ENCODE results near the gene PCNX1.

Gene PCNX1

DNA sequence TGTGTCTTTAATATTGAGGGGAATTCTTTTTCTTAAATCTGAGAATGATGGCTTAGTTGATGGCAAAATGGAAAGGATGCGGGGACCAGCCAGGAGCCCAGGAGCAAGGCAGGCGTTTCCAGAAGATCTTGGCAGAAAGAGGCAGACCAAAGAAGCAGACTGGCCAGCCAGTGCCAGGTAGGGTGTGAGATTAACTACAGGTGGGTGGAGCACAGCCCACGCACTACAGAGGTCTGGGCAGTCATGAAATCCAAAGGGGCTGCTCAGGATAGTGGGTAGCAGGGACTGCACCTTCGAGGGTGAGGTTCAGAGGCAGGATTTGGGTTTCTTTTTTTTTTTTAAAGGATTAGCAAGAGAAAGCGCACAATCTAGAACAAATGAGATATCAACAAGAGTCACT, 17.7 kb upstream of the PCNX1 start:
- DNase-seq (ENCODE audit: low read depth) = no peak

DNA sequence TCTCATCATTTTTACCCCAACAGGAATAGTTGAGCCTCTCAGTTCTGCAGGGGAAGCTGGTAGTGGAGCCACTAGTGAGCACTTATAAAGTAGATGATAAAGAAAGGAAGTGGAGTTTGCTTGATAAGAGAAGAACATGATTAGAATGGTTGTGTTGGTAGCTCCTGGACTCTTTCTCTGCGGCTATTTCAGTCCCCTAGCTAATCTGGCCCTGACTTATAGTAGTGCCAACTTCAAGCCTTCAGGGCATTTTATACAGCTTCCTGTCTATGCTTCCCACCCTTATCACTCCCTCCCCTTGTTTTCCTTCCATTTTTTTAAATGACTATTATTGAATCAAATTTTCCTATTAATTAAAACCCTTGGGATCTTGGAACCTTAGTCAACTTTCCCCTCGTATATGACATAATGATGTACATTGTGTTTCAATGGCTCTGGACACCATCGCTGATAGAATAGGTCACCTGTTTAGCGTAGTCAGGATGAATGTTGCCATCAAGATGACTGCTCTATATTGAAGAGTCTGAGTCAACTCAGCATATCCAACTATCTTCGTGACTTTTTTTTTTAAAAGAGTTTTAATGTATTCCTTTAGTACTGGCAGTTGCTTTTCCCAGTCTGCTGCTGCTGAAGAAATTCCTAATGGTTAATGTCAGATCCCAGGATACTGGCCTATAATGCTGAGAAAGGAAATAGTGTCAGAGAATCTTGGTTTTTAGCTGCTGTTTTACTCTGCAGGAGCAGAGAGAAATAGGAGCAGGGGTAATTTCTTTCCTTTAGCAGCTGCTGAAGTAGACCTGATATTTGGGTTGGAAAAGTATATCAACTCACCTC, 16.2 kb upstream of the PCNX1 start:
- DNase-seq (ENCODE audit: low read depth) = no peak

DNA sequence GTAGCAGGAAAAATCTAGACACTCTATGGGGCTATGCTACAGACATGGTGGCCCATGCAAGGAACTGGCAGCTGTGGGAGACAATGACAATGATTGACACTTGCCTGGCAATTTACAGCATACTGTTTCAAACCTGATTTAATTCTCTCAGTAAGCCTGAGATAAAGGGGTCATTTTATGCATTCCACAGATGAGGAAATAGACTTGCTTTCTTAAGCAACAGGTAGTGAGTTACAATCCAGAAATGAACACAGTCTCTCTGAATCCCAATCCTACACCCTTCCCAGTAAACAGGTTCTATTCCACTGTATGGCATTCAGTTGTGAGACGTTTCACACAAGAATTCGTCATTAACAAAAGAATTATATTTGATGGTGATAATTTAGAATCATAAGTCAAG, 15.5 kb upstream of the PCNX1 start:
- DNase-seq (ENCODE audit: low read depth) = no peak

DNA sequence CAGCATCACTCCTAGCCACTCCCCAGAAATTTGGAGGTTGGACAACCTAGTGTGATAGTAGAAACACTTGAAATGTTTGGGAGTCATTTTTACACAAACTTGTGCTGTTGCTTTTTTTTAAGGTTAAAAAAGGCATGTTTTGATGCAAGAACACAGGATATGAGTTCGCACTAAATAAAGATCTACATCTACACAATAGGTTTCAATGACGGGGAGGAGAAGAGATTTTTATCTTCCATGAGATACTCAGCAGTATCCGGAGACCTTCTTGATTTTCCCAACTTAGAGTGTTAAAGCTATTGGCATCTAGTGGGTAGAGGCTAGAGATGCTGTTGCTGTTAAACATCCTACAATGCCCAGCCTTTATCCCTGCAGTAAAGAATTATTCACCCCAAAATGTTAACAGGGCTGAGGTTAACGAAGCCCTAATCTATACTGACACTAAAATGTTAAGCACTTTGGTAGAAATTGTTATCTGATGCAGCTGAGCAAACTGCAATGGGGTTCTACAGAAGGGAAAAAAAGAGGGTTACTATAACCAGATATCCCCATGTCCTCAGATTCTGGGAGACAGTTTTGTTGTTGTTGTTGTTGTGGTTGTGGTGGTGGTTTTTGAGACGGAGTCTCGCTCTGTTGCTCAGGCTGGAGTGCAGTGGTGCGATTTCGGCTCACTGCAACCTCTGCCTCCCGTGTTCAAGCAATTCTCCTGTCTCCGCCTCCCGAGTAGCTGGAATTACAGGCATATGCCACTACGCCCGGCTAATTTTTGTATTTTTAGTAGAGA, 14.0 kb upstream of the PCNX1 start:
- no peak for DNase-seq (ENCODE audit: low read depth)

DNA sequence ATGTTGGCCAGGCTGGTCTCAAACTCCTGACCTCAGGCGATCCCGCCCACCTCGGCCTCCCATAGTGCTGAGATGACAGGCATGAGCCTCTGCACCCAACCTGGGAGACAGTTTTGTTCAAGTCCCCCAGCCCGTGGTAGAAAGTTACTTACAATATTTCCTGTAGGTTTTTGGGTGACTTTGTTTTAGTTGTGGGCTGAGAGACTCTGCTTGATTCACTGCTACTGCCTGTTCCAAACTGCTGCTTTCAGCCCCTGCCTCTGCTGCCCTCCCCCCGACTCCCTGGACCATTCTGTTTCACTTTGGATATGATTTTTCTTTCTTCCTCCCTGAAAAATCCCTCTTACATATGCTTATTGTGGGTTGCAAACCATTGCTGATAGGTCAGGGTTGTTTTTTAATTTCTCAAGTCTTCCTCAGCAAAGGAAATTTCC, 13.4 kb upstream of the PCNX1 start:
- DNase-seq (ENCODE audit: low read depth) = no peak

DNA sequence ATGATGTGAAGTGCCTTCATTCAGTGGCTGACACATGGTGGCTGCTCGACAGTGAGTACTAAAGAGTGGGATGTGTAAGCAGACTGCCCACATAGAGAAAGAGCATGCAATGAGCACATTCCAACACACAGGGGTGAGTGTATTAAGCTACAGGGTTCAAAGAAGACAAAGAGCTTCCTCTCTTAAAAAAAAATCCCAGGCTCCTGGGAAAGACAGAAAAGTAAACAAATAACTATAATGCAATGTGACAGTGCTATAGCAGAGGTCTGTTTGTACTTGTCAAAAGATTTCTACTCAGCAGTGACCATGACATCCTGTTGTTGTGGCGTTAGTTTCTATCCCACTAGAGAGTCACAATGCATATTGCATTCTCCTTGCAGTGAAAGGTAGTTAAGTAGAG, 12.4 kb upstream of the PCNX1 start:
- DNase-seq (ENCODE audit: low read depth) = no peak

DNA sequence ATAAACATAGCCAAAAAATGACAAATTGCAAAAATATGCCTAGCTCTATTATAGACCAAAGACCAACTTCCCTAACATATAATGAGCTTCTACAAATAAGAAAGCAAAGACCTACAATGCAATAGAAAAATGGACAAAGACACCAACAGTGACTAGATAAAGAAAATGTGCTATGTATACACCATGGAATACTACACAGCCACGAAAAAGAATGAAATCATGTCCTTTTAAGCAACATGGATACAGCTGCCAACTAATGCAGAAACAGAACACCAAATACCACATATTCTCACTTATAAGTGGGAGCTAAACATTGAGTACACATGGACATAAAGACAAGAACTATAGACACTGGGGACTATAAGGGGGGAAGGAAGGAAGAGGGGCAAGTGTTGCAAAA, 10.9 kb upstream of the PCNX1 start:
- no peak for DNase-seq (ENCODE audit: low read depth)

DNA sequence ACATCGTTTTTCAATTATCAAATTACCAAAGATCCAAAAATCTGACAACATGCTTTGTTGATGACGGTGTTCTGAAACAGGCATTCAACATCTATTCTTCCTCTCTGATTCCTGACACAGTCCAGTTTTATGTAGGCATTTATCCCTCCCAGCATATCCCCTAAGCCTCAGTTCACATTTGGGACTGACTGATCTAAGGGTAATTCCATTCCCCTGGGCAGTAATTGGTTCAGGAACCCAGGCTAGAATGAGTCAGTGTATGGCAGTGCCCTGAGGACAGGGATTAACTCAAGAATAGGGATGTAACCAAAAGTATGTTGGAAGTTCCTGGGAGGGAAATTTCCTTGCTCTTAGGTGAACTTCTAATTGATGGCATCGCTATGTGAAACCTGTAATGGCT, 10.3 kb upstream of the PCNX1 start:
- no peak for DNase-seq (ENCODE audit: low read depth)

DNA sequence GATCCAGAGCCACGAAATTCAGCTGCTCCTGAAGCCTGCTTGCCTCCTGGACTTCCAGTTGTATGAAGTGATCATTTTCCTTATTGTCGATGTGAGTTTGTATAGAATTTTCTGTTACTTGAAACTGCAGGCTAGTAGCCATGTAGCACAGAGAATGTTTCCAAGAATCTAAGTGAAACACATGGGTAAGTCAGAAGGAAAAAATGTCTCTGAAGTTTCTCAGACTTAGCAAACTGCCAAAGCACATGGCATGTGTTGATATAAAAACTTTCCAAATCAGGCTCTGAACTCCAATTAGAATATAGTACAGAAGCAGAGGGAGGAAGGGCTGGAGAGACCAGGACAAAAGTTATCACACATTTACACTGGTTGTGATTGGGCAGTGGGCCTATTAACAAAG, 9.8 kb upstream of the PCNX1 start:
- DNase-seq (ENCODE audit: low read depth) = no peak

DNA sequence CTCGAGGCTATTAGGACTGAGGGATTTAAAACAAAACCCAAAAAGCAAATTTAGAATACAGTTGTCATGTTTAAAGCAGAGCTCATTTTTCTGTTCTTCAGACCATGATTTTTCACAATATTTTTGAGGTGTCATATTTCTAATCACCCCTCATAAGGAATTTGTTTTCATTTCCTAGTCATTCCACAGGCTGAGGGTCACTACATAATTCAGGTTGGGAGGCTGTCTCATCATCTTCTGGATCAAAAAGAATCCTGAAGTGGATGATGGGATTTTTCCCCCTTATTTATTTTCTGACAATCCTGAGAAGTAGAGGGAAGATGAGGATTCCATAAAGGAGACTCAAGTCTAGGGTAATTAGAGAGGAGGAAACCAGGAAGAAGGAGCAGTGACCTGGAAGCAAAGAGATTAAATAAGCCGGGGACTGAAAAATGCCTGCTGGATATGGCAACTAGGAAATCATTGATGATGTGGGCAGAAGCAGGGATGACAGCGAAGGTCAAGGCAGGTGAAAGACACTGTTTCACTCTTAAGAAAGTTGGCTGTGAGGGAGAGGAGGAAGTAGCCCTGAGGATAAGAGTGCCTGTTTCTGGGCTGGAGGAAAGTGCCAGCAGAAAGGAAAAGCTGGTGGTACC, 9.0 kb upstream of the PCNX1 start:
- DNase-seq (ENCODE audit: low read depth) = no peak

DNA sequence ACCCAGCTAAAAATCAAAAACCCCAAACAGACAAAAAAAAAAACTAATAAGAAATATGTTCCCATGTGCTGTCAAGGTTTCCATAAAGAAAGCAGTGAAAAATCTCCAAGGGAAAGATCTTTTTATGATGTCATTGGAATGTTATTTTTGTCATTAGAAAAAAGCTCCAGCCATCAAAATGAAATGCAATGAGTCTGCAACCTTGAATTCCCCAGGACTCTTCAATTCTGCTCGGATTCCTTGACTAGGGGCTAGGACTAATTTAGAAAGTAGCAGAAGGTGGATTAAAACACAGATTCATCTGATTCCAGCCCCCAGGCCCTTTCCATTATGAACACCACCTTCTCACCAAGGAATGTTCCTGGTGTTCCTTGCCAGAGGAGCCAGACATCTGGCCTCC, 6.0 kb upstream of the PCNX1 start:
- no peak for DNase-seq (ENCODE audit: low read depth)

DNA sequence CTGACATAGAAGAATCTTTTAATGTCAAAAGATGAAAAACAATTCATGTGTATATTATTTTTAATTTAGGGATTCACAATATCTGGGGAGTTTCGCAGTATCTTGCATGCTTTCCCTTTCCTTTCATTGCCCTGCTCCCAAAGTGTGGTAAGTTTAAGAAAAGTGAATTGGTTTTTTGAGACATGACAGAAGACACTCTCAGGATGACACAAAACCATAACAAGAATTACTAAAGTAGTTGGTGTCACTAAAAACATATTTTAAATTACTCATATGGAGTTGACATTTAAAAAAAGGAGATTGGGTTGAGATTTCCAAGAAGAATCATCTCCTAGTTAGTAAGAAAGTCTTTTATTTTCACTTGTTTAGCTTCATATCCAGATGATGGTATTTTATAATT, 5.1 kb upstream of the PCNX1 start:
- no peak for DNase-seq (ENCODE audit: low read depth)

DNA sequence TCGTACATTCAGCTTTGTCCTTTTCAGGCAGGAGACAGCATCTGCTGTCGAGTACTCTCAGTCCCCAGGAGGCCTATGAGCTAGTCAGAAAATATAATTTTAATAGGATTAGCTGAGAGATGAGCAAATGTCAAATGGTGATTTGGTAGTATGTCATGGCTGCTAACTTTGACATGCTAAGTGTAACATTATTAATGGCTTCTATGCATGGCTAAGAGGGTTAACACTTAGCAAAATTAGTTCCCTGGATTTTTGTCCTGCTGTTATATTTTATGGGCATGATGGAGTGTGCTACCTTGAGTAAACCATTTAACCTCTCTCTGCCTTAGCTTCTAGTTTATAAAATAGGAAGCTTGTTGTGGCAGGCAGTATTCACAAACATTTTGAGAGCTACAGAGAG, 2.9 kb upstream of the PCNX1 start:
- DNase-seq (ENCODE audit: low read depth) = no peak

DNA sequence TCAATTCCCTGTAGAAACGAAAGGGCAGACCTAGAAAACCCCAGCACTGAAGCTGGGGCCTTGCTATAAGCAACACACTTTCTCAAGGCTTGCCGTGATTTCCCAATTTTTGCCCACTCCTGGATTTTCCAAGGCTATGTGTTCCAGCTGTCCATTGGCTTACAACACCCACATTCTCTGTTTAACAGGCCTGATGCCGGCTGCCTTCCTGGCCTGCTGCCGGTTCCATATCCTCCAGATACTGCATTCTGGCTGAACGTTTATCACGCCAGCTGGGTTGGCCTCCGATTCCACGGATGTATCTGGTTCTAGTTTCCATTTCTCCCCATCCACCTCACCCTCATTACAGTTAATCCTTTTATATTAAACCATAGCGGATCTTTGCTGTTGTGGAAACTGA, 2.0 kb upstream of the PCNX1 start:
- DNase-seq (ENCODE audit: low read depth) = no peak

DNA sequence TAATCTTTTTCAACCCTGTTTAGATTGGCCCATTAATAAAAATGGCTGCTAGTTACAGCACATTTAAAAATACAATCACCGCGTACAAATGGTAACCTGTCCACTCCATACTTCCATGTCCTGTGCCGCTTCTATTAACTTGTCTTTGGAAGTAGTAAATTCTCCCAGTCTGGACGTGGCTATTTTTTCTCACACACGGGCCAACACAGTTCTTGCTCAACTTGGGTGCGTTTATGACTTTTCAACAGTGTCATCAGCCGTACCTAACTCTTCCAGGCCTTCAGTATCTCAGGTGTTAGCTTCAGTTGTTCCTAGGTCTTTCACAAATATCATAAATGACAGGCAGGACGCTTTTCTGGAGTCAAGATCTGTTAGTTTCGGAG, 475 bp upstream of the PCNX1 start:
- DNase-seq (ENCODE audit: low read depth) = no peak

DNA sequence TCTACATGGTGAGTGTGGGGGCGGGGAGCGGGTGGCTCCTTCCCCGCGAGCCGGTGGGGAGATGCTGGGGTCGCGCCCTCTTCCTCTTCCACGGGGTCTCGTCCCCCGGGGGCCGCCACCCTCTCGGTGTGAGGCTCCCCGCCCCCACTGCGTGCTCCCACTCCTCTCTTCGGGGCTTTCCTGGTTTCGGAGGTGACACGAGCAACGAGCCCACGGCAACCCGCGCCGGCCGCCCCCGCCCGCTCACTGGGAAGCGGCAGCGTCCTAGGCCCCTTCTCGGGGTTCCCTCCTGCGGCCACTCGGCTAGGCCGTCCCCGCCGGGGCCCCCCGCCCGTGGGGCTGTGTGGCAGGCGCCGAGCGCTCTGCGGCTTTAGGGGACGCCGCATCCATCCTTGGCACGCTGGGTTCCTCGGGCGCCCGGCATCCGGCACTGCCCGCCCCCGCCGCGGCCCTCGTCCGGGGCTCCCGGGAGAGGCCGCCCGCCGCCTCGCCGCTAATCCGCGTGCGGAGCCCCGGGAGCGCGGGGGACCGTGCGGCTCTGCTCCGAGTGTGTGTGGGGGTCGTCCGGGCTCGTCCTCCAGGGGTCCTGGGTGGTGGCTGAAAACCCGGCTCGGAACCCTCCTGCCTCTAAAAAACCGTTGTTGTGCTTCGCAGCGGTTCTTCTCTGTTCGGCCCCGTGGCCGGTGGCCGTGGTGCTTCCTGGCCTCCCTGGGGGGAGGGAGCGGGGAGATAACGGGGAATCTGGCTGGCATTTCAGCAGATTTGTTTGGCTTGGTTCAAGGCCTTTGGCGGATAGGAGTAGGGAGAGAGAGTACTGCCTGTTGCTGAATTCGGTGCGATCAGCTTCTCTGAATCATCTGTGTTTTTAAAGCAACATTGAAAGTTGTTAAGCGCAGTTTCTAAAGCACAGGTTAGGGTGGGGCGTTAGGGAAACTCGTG, 1.0 kb downstream of the PCNX1 start:
- DNase-seq (ENCODE audit: low read depth) = peak; percentile 29

DNA sequence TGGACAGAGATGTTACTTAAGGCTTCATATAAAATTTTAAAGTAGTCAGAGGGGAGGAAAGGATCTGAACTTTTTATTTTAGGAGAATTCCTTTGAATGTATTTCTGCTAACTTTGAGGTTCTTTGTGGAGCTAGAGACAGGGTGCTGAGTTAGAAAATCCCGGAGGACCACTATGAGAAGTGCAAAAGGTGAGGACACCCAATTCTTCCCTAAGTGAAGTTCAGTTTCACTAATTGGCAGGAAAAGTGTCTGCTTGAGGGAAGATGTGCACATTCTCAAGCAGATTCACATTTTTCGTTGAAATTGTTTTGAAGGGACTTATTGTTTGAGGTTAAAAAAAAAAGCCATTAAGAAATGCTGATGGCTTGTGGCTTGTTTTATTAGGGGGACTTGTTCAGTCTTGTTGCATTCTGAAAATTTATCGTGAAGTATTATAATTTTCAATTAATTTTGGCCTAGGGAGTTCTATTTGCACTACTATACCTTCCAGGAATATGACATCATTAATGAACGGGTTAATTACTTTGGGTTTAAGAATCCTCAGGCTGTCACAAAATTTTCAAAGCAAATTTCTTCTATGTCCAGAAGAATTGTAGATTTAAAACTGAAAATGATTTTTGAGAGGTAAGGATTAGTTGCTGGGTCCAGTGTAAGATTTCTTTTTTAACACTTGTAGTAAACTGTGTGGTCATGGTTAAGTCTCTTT, 1.8 kb downstream of the PCNX1 start:
- DNase-seq (ENCODE audit: low read depth) = no peak

DNA sequence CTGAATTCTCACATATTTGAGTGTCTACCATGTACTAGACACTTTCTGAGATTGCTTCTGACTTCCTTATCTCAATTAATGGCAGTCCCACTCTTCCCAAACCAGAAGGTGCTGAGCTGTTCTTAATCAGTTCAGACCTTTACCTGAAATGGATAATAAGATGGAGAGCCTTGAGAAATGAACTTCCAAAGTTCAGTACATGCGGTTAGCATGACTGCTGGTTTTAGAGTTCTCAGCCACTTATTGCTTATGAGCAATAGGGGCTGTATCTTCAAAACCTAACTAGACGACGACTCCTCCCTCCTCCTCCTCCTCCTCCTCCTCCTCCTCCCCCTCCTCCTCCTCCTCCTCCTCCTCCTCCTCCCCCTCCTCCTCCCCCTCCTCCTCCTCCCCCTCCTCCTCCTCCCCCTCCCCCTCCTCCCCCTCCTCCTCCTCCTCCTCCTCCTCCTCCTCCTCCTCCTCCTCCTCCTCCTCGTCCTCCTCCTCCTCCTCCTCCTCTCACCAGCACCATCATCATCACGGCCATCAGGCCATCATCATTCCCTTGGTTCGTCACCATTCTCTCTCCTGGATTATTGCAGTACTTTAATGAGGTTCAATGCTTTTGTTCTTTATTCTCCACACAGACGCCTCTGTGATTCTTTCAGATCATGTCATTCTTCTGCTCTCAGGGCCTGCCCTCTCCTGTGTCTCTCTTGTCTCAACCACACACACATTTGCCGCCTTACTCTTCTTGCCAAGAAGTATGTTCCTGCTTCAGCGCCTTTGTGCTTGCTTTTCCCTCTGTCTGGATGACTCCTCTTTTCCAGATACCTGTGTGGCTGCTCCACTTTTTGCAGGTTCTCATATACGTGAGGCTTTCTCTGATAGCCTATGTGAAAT, 2.7 kb downstream of the PCNX1 start:
- no peak for DNase-seq (ENCODE audit: low read depth)

DNA sequence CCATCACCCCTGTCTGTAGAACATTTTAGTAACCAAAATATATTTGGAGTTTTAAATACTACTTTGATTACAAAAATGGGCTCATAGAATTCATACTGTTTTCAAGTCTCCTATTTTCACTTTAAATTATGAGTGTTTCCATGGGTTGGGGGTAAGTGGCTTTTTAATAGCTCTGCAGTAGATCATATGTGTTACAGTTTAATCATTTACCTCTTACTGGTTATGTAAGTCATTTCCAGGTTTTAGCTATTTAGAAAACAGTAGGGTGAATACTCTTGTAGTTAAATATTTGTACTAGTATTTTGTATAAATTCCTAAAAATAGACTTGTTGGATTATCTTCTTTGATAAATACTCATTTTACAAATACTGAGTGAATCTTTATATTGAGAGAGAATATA, 8.2 kb downstream of the PCNX1 start:
- DNase-seq (ENCODE audit: low read depth) = no peak

DNA sequence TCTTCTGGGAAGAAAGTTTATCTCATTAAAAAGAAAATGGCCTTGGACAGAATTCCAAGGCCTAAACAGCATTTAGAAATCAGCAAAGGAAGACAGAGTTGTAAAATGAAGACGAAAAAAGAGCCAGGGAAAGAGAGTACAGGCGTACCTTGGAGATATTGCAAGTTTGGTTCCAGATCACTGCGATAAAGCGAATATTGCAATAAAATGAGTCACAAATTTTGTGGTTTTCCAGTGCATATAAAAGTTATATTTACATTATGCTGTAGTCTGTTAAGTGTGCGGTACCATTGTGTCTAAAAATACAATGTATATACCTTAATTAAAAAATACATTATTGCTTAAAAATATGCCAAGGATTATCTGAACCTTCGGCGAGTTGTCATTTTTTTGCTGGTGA, 9.0 kb downstream of the PCNX1 start:
- no peak for DNase-seq (ENCODE audit: low read depth)

Data from T-helper 22 cell (primary cell).